GM19463 (cell line): ENCODE data around the gene ALDH8A1.
A peak's percentile ranks its signal among the peaks of the same experiment; 100 is the strongest.

Experiments
- ATAC-seq: cut with Tn5 transposase; IDR thresholded peaks from one replicate; pipeline ENCODE4 v1.9.1; 2021; ENCODE audit warnings: mild to moderate bottlenecking, moderate library complexity; ENCODE audit not compliant: unreplicated experiment

Gene ALDH8A1

DNA sequence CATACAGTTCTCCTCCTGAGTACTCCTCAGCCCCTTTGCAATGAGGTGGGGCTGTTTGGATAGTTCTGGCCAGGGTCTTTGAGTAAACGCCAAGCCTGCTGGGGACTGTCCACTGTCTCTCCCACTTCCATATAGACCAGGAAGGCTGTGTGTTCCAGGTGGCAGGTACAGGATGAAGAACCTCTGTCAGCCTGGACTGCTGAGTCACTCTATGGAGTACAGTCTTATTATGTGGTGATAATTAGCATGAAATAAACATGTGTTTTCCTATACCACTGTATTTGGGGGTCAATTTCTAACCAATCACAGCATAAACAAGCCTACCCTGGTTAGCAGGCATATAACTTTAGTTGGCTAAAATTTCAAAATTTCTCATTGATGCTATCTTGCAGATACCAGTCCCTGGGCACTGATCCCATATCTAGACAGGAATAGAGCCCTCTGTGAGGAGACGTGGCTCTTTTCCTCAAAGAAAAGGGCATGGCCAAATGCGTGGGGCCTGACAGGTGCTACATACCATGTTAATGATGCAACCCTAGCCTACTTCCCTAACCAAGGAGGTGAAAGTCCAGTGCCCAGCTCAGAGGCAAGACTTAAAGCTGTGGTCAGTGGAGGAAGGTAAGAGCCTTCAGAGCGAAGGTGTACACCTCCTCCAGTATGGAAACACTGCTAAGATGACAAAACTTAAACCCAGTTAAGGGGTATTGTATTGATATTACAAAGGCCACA, 4.5 kb upstream of the ALDH8A1 start:
- ATAC-seq, result no peak

DNA sequence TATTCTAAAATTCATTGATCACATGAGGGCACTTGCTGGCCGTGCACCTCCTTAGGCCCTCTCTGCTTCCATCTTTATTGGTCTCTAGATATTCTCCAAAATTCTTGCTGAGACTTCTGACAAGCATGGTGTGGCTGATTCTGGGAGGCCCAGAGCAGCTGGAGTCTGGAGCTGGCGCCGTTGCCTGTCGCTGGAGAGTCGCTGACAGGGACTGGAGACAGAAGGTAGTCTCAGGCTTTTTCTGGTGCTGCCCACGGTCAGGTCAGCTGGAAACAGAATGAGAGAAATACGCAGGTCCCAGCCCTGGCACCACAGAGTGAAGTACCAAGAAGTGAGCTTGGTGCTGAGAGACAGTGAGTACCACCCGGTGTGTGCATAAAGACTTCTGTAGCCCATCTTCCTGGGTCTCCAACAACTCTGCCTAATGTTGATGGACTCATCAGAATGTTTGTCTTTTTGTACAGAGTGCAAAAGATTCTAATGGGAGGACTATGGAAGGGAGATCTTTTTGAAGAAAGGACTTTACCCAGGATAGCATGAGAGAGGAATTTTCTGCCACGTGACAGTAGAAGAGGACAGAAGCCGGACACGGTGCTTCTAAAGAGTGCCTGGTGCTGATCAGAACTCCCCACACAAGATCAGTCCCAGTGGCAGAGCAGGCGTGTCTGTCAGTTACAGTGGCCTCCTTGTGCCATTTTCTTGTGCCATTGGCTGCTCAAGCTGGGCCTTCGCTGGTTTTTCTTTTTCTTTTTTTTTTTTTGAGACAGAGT, 1.8 kb upstream of the ALDH8A1 start:
- no peak for ATAC-seq

DNA sequence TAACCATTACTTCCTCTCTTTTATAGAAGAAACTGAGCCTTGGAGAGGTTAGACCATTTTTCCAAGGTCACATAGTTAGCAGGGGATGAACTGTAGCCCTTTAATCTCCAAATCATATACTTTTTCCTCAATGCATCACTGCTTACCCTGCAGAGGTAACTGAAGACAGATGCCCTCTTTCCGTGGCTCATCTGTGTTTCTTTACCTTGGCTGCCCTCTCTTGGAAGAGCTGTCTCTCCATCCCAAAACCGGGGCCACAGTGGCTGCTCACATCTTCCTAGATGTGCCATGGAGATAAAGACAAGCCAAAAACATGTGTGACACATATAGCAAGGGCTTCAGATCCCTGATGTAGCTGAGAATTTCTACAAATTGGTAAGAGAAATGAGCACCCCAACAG, 581 bp upstream of the ALDH8A1 start:
- ATAC-seq, result no peak

DNA sequence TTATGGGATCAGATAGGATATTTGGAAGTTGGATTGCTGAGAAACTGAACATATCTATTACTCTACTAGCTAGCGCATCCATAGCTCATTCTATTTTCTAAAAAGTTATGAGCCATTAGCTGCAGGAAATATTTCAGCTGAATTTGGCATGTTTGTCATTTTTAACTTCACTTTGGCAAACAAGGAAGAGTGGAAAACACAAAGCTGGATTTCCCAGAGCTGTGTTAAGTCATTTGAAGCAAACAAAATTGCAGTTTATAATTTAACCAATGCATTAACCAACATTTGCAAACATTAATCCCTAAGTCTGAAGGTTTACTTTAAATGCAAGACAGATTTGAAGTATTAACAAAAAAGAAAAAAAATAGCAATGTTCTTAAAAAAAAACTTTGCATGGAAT, 1.2 kb downstream of the ALDH8A1 start:
- ATAC-seq, result no peak

DNA sequence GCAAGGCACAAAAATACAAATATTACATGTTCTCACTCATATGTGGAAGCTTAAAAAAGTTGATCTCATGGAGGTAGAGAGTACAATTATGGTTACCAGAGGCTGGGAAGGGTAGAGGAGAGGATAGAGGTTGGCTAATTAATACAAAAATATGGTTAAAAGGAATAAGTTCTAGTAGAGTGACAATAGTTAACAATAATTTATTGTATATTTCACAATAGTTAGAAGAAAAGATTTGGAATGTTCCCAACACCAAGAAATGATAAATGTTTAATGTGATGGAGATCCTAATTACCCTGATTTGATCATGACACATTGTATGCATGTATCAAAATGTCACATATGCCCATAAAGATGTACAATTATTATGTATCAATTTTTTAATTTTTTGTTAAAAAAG, 1.8 kb downstream of the ALDH8A1 start:
- ATAC-seq, result no peak

DNA sequence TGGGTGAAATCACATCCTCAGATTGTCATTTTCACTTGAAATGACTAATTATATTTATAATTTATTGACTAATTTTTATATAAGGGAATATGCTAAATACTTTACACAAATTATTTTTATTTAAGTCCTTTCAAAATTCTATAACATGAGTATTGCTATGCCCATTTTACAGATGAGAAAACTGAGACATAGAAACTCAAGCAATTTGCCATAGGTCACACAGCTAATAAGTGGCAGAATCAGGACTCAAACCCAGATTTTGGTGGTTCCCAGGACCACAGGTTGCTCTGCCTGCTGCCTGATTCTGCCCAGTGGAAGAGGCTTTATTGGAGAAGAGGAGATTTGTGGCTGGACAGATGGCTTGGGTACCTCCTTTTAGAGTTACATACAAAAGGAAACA, 4.9 kb downstream of the ALDH8A1 start:
- ATAC-seq, result no peak

DNA sequence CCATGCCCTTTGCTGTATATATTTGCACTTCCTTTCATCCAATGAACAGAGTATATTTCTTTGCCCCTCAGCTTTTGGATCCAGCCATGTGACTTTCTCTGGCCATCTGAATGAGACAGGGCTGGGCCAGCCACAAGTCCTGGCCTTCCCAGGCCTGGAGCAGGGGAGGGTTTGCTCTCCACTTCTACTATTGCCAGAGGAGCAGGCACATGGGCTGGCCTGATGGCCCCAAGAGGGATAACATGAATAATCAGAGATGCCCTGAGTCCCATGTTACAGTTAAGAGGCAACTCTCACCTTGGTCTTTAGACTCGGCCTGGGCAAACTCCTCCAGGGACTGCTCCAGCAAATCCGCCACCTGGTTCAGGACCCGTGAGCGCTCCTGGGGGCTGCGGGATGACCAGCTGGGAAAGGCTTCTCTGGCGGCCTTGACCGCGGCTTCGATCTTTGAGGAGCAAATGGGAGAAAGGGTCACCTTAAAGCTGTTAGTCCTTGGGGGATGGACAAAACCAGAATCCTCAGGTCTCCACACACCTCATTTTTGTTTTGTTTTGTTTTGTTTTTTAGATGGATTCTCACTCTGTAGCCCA, 6.3 kb downstream of the ALDH8A1 start:
- no peak for ATAC-seq

DNA sequence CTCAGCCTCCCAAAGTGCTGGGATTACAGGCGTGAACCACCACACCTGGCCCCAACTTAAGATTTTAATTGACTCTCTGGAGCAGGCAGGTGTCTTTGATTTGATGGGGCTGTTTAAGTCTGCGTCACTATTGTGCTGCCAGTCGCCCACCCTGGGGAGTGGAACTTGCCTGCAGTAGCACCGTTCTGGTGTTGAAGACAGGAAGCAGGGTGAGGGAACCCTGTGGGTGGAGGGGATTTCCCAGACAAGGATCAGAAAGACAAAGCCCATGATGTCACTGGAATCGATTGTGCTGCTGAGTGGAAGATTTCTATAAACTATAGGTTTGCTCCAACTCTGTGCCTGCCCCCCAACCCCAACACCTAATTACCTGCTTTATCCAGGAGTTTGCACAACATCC, 11.0 kb downstream of the ALDH8A1 start:
- peak; percentile 93 for ATAC-seq

DNA sequence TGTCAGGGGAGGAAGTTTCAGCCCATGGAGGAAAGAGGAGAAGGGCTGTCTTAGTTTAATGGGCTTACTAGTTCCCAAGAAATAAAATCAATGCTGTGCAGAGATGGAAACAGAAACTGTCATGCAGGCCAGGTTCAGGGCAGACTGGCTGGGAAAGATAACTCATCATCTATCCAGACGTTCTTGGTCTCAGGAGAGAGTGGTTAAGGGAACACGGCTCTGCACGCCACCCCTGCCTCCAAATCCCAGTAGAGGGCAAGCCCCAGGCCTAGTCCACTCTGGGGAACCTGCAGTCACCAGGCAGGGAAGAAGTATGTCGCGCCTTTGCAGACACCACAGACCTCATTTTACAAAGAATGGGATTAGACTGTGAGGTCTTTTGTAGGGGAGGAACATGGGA, 12.5 kb downstream of the ALDH8A1 start:
- no peak for ATAC-seq

DNA sequence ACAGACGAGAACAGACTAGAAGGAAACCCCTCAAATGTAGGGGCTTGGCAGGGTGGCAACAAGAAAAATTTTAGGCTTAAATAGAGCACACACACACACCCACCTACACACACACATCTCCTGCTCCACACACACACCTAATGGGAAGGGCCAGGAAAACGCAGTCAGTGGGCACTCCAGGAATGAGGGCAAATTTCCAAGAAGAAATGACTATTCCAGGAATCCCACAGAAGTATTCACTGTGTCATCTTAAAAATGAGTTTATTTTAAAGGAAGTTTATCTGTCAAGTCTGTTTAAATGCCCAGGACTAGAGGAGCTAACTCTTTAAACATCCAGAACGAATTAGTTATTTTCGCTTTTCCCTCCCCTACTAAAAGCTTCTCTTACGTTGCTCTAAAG, 13.0 kb downstream of the ALDH8A1 start:
- no peak for ATAC-seq

DNA sequence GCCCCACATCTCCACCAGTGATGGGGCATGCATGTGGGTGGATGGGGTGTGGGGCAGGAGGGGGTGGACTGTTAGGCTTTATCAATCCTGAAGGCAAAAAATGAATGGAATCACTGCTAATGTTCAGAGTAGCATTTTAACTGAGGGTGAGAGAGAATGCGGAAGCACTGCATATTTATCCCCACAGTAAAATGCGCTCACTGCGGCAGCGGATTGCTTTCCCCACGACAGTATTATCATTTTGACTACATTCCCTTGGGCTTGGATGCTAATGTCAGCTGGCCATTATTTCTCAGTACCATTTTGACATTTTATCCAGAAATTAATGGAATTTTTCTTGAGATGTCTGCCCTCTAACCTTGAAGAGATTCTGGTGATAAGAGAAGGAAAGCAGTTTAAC, 13.4 kb downstream of the ALDH8A1 start:
- ATAC-seq, result no peak

DNA sequence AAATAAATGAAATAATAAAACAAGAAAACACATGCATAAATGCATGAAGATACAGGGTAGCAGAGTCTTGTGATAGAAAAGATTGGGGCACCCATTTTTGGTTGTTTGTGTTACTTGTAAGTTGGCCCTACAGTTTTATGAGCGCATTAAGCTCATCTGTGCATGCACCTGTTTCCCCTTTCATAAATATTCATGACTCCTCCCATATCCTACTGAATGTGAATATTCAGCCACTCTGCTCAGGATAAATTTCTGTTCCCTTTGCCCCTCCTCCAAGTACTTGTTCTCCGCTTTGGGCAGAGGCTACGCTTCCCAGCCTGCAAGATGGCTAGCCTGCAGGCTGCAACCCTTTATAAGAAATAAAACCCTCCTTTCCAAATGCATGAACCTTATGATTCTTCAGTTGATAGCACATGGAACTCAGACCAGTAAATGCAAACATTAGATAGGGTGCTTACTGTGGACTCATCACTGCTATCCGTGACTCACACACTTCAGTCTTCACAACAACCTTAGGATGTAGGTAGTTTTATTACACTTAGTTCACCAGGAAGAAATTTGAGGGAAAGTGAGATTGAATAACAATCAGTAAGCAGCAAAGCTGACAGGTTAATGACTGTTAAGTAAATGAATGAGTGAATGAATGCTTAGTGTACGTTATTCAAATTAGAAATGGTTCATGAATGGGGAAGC, 15.0 kb downstream of the ALDH8A1 start:
- no peak for ATAC-seq

DNA sequence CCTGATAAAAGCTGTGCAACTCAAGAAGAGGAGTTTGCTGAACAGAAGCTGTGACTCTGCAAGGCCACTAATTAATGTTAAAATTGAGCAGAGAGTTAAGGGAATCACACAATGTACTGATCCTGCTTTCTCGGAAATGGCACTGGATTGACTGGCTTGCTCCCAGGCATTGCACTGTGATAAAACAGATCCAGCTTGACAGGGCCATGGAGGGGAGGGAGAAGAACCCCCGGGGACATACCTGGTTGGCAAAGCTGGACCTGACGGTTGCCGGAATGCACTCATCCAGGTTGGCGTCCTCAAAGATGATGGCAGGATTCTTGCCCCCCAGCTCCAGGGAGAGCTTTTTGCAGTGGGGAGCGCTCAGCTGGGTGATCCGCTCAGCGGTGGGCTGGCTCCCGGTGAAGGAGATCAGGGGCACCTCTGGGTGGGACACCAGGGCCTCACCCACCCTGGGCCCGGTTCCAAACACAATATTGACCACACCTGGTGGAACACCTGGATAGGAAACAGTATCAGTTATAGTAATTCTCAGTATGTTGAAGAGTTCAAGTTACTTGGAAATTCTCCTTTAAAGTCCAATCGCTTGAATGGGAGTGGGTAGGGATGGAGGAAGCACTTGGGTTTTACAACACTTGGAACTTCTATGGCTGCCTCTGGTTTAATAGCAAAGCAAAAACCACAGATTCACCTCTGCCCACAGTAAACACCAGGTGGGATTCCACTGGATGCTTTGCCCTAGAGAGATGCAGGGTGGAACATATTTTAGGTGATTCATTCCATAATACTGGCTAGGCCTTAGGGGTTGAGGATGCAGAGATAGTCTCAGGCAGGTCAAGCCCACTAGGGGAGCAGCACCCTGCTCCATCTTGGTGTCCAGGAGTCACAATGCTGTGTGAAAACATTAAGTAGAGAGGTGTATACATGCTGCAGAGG, 17.1 kb downstream of the ALDH8A1 start:
- ATAC-seq, result no peak

DNA sequence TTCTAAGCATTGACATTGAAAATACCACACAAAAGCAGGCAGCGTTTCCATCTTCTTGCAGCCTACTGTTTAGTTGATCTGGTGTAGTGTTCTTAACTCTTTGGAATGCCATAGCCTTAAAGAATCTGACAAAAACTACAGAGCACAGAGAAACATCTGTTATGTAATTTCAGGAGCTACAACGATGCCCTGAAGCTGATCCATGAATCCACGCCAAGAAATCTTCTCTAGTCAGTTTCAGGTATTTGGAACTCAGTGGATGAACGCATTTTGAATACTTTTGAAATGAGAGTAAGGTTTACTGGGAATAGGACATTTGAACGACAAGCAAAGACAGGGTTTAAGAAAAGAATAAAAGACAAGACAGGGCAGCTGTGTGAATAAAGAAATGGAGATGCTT, 17.8 kb downstream of the ALDH8A1 start:
- no peak for ATAC-seq

DNA sequence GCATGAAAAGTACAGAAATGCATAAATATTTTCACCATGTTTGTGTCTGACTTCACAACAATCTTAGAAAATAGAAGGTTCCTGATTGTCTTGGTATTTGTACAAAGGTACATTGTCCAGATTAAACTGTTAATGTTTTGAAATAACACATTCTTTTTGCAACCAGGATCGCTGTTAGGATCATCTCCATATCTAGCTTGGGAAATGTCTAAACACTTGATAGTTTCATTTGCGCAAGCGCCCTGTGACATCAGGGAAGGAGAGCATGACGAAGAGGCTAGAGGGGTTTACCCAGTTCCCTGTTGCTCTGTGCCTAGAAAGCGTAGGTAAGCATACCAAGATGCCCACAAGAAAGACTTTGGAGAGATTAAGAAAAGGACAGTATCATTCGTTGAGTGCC, 19.4 kb downstream of the ALDH8A1 start:
- ATAC-seq, result no peak

DNA sequence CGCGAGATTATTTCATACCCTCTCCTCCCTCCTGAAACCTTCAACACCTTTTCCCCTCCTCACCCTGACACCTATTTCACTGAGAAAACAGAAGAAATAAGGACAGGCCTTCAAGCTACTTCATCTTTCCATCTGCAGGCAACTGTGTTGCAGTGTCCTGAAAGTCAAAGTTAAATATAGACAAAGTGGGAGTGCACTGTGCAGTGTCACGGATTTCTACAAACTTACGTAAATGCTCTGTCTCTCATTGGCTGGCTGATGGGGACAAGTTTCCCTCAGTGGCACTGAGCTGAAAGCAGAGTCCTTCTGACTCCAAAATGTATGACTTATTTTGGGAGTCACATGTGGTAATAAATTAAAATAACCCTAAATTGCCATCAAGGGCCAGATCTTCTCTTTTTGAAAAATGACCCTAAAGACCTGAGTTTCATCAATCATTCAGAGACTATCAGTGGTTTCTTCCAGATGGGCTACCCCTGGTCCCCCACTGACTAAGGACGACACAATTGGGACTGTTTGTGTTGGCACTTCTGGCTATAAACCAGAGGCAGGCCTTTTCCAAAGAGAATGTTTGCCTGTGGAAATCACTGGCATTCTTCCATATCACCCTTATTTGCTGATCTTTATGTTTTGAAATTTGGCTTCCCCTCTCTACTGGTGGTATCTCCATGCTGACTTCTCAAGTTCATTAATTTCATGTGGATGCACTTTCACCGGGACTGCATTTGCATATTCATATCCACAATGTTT, 21.6 kb downstream of the ALDH8A1 start:
- no peak for ATAC-seq

DNA sequence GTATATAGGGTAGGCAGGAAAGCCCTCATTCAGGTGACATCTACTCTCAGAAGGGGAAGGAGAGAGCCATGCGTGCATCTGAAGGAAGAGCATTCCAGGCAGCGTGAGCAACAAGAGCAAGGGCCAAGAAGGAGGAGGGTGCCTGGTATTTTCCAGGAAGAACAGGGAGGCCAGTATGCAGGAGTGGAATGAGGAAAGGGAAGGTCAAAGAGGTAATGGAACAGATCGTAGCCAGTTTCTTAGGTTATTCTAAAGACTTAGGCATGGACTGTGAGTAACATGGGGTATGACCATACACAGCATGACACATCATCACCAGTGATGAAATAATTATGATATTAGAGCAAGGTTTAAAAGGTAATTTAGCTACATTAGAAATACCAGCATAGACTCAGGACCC, 24.1 kb downstream of the ALDH8A1 start:
- no peak for ATAC-seq

DNA sequence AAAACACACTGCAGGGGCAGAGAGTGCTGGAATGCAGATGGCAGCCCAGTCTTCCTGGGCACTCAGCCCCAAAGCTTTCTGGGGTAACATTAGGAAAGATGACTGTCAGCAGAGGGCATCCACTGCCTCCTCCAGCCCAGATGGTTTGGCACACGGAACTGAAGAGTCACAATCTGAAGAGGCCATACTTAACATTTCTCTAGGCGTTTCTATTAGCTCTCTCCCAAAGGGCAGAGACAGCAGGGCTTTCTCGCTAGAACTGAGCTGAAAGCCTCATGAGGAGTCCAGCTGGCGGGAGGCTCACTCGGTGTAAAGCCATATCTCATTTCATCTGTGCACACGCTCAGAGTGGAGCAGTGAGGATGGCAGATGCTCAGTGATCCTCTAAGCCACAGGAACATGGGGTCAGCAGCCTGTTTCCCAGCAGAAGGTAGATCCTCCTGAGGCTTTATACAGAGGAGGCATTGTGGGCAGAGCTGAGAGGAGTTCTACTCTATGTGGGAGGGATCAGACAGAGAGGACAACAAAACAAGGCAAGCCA, 28.1 kb downstream of the ALDH8A1 start:
- ATAC-seq, result no peak

DNA sequence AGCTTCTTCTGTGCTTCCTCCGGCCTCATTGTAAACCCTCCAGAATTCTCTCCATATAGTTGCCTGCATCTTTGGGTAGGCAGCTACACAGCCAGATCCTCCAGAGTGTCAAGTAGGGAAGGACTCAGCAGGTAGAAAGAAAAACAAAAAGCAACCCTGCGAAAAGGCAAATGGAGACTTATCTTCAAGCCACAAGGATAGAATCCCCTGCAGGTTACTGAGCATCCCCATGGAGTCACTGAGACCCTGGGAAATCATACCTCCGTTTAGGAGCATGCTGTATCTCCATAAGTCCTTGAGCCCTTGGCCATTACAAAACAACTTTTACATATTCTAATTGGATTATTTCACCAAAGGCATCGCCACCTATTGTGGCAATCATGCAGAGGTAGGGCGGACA, 28.6 kb downstream of the ALDH8A1 start:
- no peak for ATAC-seq

DNA sequence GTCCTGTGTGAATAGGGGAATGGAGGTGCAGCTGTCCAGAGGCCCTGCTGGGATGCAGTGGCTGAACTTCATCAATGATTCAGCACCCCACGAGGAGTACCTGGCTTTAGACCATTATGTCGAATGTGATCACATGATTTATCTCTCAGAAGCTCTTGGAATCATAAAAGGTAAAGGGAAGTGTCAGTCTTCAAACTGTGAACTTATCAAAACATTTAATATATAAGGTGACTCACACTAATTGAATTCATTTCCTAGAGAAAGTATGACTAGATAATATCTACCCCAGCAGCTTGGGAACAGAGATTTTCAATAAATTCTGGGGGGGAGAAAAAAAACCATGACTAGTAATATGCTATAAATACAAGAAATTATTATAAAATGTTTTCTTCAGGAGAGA, 29.5 kb downstream of the ALDH8A1 start:
- no peak for ATAC-seq
